Neural progenitor cell (in vitro differentiated cells): ENCODE results near the gene ANKRD60. TPM values are rescaled to one million over a fixed set of nuclear protein-coding genes. Genes with fewer than 3 reads are reported as not detected.

Experiments used
- DNase-seq: peaks from one replicate; pipeline ENCODE4 v3.0.0-alpha.2; 2016; ENCODE audit warnings: low spot score
- H2AFZ ChIP-seq: fragments of 200-600 bp; sonication (generic); replicated peaks from 2 replicates; pipeline ENCODE4 v1.6.1; 2016; ENCODE audit warnings: antibody characterized with exemption
- H3F3A ChIP-seq: fragments of 200-600 bp; sonication (generic); 2 replicates; pipeline ENCODE4 v1.6.1; 2016; ENCODE audit warnings: antibody characterized with exemption, low read depth
- H3K27ac ChIP-seq: fragments of 200-600 bp; sonication (generic); 2 replicates; pipeline ENCODE4 v1.5.1; 2016; ENCODE audit warnings: mild to moderate bottlenecking
- H3K27me3 ChIP-seq: fragments of 200-600 bp; sonication (generic); 2 replicates; pipeline ENCODE4 v1.6.1; 2016; ENCODE audit warnings: mild to moderate bottlenecking, moderate library complexity
- H3K36me3 ChIP-seq: fragments of 200-600 bp; sonication (generic); 2 replicates; pipeline ENCODE4 v1.5.1; 2016
- H3K4me1 ChIP-seq: fragments of 200-600 bp; sonication (generic); 2 replicates; pipeline ENCODE4 v1.6.1; 2016; ENCODE audit warnings: mixed run types
- H3K4me2 ChIP-seq: fragments of 200-600 bp; sonication (generic); 2 replicates; pipeline ENCODE4 v1.6.1; 2016
- H3K4me3 ChIP-seq: fragments of 200-600 bp; sonication (generic); 2 replicates; pipeline ENCODE4 v1.5.1; 2016
- H3K79me2 ChIP-seq: fragments of 200-600 bp; sonication (generic); 2 replicates; pipeline ENCODE4 v1.6.1; 2016; ENCODE audit warnings: low read depth
- H3K9ac ChIP-seq: fragments of 200-600 bp; sonication (generic); 2 replicates; pipeline ENCODE4 v1.6.1; 2016
- H3K9me3 ChIP-seq: fragments of 200-600 bp; sonication (generic); 2 replicates; pipeline ENCODE4 v1.5.1; 2016; ENCODE audit warnings: low read depth
- H4K20me1 ChIP-seq: fragments of 200-600 bp; sonication (generic); 2 replicates; pipeline ENCODE4 v1.6.1; 2016; ENCODE audit warnings: low read depth
- H3K27ac Mint-ChIP-seq: 3 replicates; pipeline ENCODE4 v1.8.0; 2021; ENCODE audit warnings: mixed read lengths
- H3K27me3 Mint-ChIP-seq: 2 replicates; pipeline ENCODE4 v1.8.0; 2022; ENCODE audit warnings: low read depth, mild to moderate bottlenecking, inconsistent platforms, moderate library complexity, mixed read lengths; ENCODE audit not compliant: insufficient read depth
- H3K36me3 Mint-ChIP-seq: 3 replicates; pipeline ENCODE4 v1.8.0; 2021; ENCODE audit warnings: mixed read lengths
- H3K4me1 Mint-ChIP-seq: 3 replicates; pipeline ENCODE4 v1.8.0; 2021; ENCODE audit warnings: mixed read lengths
- H3K4me3 Mint-ChIP-seq: 3 replicates; pipeline ENCODE4 v1.8.0; 2021; ENCODE audit warnings: mild to moderate bottlenecking, moderate library complexity, mixed read lengths
- H3K9me3 Mint-ChIP-seq: 3 replicates; pipeline ENCODE4 v1.8.0; 2020; ENCODE audit warnings: mixed read lengths
- CTCF ChIP-seq: fragments of 200-600 bp; sonication (generic); IDR thresholded peaks from 2 replicates; pipeline ENCODE4 v1.5.1; 2017; ENCODE audit warnings: antibody characterized with exemption, mild to moderate bottlenecking
- EZH2 ChIP-seq: fragments of 200-600 bp; sonication (generic); IDR thresholded peaks from 2 replicates; pipeline ENCODE4 v1.6.1; 2017; ENCODE audit warnings: antibody characterized with exemption, mild to moderate bottlenecking, moderate library complexity
- EZH2phosphoT487 ChIP-seq: fragments of 200-600 bp; sonication (generic); IDR thresholded peaks from 2 replicates; pipeline ENCODE4 v1.6.1; 2017; ENCODE audit warnings: antibody characterized with exemption
- total RNA-seq: library from RNA; depleted of rRNA; stranded (reverse); fragments of >200 nt; gene quantifications from 2 replicates; pipeline ENCODE4 v1.2.3, GENCODE V29; 2015; ENCODE audit warnings: low replicate concordance

The ANKRD60 gene
- total RNA-seq = not detected in 2 replicates

- peaks cover 3% of the 10 kb centered on the region for H3K4me1 ChIP-seq
- peak within 1 kb of the TSS; percentile 82 for H3K4me2 ChIP-seq
- no peaks in the 10 kb centered on the region for H3K9me3 ChIP-seq
- H3K4me3 ChIP-seq = peak within 1 kb of the TSS; percentile 47
- H2AFZ ChIP-seq = no peak within 1 kb of the TSS
- Mint-ChIP-seq H3K36me3 (no peaks in the 10 kb centered on the region), H3K4me3 (peak within 1 kb of the TSS; percentile 83), H3K9me3 (peaks cover 14% of the 10 kb centered on the region), H3K4me1 (peaks cover 15% of the 10 kb centered on the region), H3K27me3 (peaks cover 45% of the 10 kb centered on the region), H3K27ac (no peak within 1 kb of the TSS)
- H3F3A ChIP-seq = peaks cover 6% of the 10 kb centered on the region
- H3K27me3 ChIP-seq = peaks cover 71% of the 10 kb centered on the region
- TF ChIP-seq EZH2phosphoT487 (peak; percentile 55), CTCF (no peak), EZH2 (peak; percentile 89)
- no peaks in the 10 kb centered on the region for H3K79me2 ChIP-seq
- no peak within 1 kb of the TSS for H3K27ac ChIP-seq
- DNase-seq = peak; percentile 76
- no peaks in the 10 kb centered on the region for H3K36me3 ChIP-seq
- peaks cover 18% of the 10 kb centered on the region for H4K20me1 ChIP-seq
- H3K9ac ChIP-seq = no peak within 1 kb of the TSS
Measured at GRCh38 chr20:58228484-58229197, at the start of gene ANKRD60. ANKRD60 (minus strand) TSS chr20:58228653; CDS start chr20:58228653, 0 bp downstream.

- peaks cover 7% of the 10 kb centered on the region for H3K4me1 ChIP-seq
- no peak for TF ChIP-seq EZH2phosphoT487
- no peak for TF ChIP-seq EZH2
- no peak overlapping the region for H3K27ac Mint-ChIP-seq
- H3K4me2 ChIP-seq = no peak overlapping the region
- no peaks in the 10 kb centered on the region for H3K27me3 ChIP-seq
- no peak overlapping the region for H3K4me3 ChIP-seq
- no peak overlapping the region for H3K4me3 Mint-ChIP-seq
- H3K4me1 Mint-ChIP-seq = peaks cover 9% of the 10 kb centered on the region
- no peak overlapping the region for H2AFZ ChIP-seq
- H3F3A ChIP-seq = no peaks in the 10 kb centered on the region
- peaks cover 7% of the 10 kb centered on the region for H3K36me3 Mint-ChIP-seq
- DNase-seq = no peak
- H3K79me2 ChIP-seq = peaks cover 15% of the 10 kb centered on the region
- H3K36me3 ChIP-seq = no peaks in the 10 kb centered on the region
- peaks cover 8% of the 10 kb centered on the region for H3K27me3 Mint-ChIP-seq
- peaks cover 6% of the 10 kb centered on the region for H3K9me3 Mint-ChIP-seq
- H3K27ac ChIP-seq = no peak overlapping the region
- H3K9me3 ChIP-seq = peaks cover 8% of the 10 kb centered on the region
- no peak overlapping the region for H3K9ac ChIP-seq
- H4K20me1 ChIP-seq = no peaks in the 10 kb centered on the region
Measured at GRCh38 chr20:58277578-58278472, 49.4 kb upstream of the ANKRD60 start.

GRCh38 chr20:58277107-58277506, 48.7 kb upstream of the ANKRD60 start:
- peaks cover 8% of the 10 kb centered on the region for H3K27me3 Mint-ChIP-seq
- no peak for DNase-seq
- Histone ChIP-seq H2AFZ (no peak overlapping the region), H3K4me2 (no peak overlapping the region), H3K27ac (no peak overlapping the region), H3K9me3 (peaks cover 8% of the 10 kb centered on the region), H4K20me1 (no peaks in the 10 kb centered on the region), H3K9ac (no peak overlapping the region), H3K4me3 (no peak overlapping the region), H3K79me2 (peaks cover 12% of the 10 kb centered on the region), H3K27me3 (no peaks in the 10 kb centered on the region), H3F3A (no peaks in the 10 kb centered on the region), H3K4me1 (peaks cover 7% of the 10 kb centered on the region), H3K36me3 (no peaks in the 10 kb centered on the region)
- TF ChIP-seq CTCF = no peak
- TF ChIP-seq EZH2 = no peak
- no peak for TF ChIP-seq EZH2phosphoT487
- H3K4me3 Mint-ChIP-seq = no peak overlapping the region
- peaks cover 6% of the 10 kb centered on the region for H3K9me3 Mint-ChIP-seq
- H3K36me3 Mint-ChIP-seq = peaks cover 7% of the 10 kb centered on the region
- H3K27ac Mint-ChIP-seq = no peak overlapping the region
- peaks cover 9% of the 10 kb centered on the region for H3K4me1 Mint-ChIP-seq
